Peyer's patch (tissue), 4 donors: ENCODE measurements around the gene ERC2. TPM values are rescaled to one million over a fixed set of nuclear protein-coding genes. Genes with fewer than 3 reads are reported as not detected.
"Not testable (repeated sequence)": the region's sequence is repeated elsewhere in the genome, so short reads cannot be mapped to it uniquely, and the experiment has no call there.

Source experiments
- DNase-seq, 3 donors: peaks; one replicate each; pipeline ENCODE4 v3.0.0-alpha.2; 2017 to 2019
- H3K27ac ChIP-seq, 4 donors: fragments of 200-600 bp; sonication (generic); one replicate each; pipeline ENCODE4 v1.5.1; 2016 to 2019
- H3K27me3 ChIP-seq, 2 donors: fragments of 200-600 bp; sonication (generic); one replicate each; pipeline ENCODE4 v1.5.1; 2019
- H3K36me3 ChIP-seq, 3 donors: fragments of 200-600 bp; sonication (generic); one replicate each; pipeline ENCODE4 v1.5.1; 2016 to 2019
- H3K4me1 ChIP-seq, 4 donors: fragments of 200-600 bp; sonication (generic); one replicate each; pipeline ENCODE4 v1.5.1; 2016 to 2019
- H3K4me3 ChIP-seq, 4 donors: fragments of 200-600 bp; sonication (generic); 1 replicate in 3 of 4; 2 replicates in 1 of 4; pipeline ENCODE4 v1.5.1; 2016 to 2019; ENCODE audit warnings: mild to moderate bottlenecking in 1 of 4
- H3K9me3 ChIP-seq, 4 donors: fragments of 200-600 bp; sonication (generic); one replicate each; pipeline ENCODE4 v1.5.1; 2016 to 2019; ENCODE audit warnings: mild to moderate bottlenecking in 1 of 4
- POLR2A ChIP-seq, 2 donors: fragments of 450-650 bp; IDR thresholded peaks; one replicate each; pipeline ENCODE4 v1.5.1; 2017; ENCODE audit warnings: antibody characterized with exemption in 2 of 2, mild to moderate bottlenecking in 2 of 2, moderate library complexity in 2 of 2
- total RNA-seq, 4 donors: library from RNA; depleted of rRNA; stranded (reverse); fragments of >200 nt; gene quantifications; one replicate each; pipeline ENCODE4 v1.1.0, GENCODE V29; 2016
- TF ChIP-seq, protein P1 (sequence below), 6 experiments: fragments of 450-650 bp in 4 of 6; fragments of 200-600 bp in 2 of 6; sonication (generic) in 1 of 6; IDR thresholded peaks; one replicate each; pipeline ENCODE4 v1.5.1; 2017 to 2019; ENCODE audit warnings: antibody characterized with exemption in 6 of 6, mild to moderate bottlenecking in 3 of 6, moderate library complexity in 1 of 6

Gene ERC2
- total RNA-seq, 4 donors from 2014 or later: 0.18 to 0.83 TPM; not detected in 2

DNA sequence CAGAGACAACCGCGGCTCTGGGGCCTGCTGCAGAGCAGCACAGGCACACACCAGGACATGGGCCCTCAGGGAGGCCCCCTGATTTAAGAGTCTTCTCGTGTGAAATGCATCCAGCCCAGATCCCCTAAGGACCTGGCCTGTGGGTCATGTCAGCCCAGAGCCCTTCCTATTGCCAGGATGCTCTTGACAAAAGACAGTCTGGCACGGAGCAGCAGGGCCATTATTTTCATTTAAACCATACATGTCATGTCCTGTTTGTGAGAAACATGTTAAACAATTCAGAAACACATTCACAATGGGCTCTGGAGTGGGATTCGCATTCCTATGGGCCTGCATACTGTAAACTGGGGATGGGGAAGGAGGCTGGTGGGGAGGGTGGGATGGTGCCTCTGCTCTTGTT lies 613.8 kb downstream of the ERC2 start:
- Histone ChIP-seq H3K4me3 (no peak overlapping the region), H3K4me1 (no peaks in the 10 kb centered on the region), H3K27ac (no peak overlapping the region), H3K9me3 (no peaks in the 10 kb centered on the region), H3K36me3 (no peaks in the 10 kb centered on the region), H3K27me3 (no peaks in the 10 kb centered on the region)
- TF ChIP-seq, protein P1, sequence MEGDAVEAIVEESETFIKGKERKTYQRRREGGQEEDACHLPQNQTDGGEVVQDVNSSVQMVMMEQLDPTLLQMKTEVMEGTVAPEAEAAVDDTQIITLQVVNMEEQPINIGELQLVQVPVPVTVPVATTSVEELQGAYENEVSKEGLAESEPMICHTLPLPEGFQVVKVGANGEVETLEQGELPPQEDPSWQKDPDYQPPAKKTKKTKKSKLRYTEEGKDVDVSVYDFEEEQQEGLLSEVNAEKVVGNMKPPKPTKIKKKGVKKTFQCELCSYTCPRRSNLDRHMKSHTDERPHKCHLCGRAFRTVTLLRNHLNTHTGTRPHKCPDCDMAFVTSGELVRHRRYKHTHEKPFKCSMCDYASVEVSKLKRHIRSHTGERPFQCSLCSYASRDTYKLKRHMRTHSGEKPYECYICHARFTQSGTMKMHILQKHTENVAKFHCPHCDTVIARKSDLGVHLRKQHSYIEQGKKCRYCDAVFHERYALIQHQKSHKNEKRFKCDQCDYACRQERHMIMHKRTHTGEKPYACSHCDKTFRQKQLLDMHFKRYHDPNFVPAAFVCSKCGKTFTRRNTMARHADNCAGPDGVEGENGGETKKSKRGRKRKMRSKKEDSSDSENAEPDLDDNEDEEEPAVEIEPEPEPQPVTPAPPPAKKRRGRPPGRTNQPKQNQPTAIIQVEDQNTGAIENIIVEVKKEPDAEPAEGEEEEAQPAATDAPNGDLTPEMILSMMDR (IDR thresholded peaks at IDR 0.05): no peak
- no peak for TF ChIP-seq POLR2A (IDR thresholded peaks at IDR 0.05)
- DNase-seq: no peak

DNA sequence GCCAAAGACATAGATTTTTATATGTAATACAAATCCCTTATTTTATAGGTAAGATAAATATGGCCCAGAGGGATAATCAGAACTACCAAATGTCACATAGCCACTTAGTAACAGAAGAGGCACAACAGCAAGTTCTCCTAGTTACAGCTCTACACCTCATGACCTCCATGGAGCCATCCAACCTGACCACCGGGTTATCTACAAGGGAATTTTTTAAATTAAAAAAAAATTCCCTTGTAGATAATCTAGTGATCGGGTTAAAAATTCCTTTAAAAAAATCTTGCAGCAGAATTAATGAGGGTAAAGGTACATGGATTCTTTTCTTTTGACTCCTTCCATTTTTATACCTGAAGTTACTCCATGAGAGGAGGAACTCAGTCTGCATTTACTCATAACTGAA lies 615.9 kb downstream of the ERC2 start:
- Histone ChIP-seq H3K4me1 (no peaks in the 10 kb centered on the region), H3K27ac (no peak overlapping the region), H3K4me3 (no peak overlapping the region), H3K27me3 (no peaks in the 10 kb centered on the region), H3K36me3 (no peaks in the 10 kb centered on the region), H3K9me3 (no peaks in the 10 kb centered on the region)
- no peak for TF ChIP-seq POLR2A (IDR thresholded peaks at IDR 0.05)
- TF ChIP-seq, protein P1 (IDR thresholded peaks at IDR 0.05): no peak
- no peak for DNase-seq

DNA sequence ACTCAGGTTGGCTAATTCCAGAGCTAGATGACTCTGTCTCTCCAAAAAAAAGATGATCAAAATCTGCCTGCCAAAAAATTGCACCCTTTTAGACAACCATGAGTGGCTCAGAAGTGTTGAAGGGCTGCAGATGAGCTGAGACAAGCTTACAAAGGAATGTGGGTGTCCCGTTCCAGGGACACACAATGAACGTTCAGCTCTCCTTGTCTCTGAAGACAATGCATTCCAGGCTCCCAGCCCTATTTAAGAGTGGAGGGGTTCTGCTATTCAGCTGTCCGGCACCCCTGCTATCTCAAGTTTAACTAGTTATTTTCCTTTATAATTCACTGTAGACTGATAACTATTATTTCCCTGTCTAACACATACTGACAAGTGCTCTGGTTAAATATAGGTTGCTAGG lies 626.1 kb downstream of the ERC2 start:
- H3K4me3 ChIP-seq: no peak overlapping the region
- no peaks in the 10 kb centered on the region for H3K9me3 ChIP-seq
- no peaks in the 10 kb centered on the region for H3K36me3 ChIP-seq
- no peaks in the 10 kb centered on the region for H3K27me3 ChIP-seq
- no peaks in the 10 kb centered on the region for H3K4me1 ChIP-seq
- TF ChIP-seq POLR2A (IDR thresholded peaks at IDR 0.05): no peak
- TF ChIP-seq, protein P1 (IDR thresholded peaks at IDR 0.05): no peak
- DNase-seq: no peak
- no peak overlapping the region for H3K27ac ChIP-seq

DNA sequence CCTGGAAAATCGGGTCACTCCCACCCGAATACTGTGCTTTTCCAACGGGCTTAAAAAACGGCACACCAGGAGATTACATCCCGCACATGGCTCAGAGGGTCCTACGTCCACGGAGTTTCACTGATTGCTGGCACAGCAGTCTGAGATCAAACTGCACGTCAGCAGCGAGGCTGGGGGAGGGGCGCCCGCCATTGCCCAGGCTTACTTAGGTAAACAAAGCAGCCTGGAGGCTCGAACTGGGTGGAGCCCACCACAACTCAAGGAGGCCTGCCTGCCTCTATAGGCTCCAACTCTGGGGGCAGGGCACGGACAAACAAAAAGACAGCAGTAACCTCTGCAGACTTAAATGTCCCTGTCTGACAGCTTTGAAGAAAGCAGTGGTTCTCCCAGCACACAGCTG lies 636.4 kb downstream of the ERC2 start:
- H3K27me3 ChIP-seq, DNase-seq: not testable (repeated sequence)

DNA sequence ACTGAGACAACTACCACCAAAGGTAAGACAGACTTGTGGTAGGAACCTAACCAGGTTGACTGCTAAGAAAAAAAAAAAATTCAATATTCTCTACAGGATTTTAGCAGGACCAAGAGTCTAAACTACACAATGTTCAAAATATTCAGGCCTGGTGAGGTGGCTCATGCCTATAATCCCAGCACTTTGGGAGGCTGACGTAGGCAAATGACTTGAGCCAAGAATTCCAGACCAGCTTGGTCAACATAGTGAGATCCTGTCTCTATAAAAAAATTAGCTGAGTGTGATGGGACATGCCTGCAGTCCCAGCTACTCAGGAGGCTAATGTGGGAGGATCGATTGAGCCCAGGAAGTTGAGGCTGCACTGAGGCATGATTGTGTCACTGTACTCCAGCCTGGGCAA lies 639.6 kb downstream of the ERC2 start:
- TF ChIP-seq POLR2A (IDR thresholded peaks at IDR 0.05): no peak
- TF ChIP-seq, protein P1 (IDR thresholded peaks at IDR 0.05): no peak

More for the DNA sequence above, 636.4 kb downstream of the ERC2 start:
- H3K4me3 ChIP-seq, H3K9me3 ChIP-seq, H3K36me3 ChIP-seq, H3K4me1 ChIP-seq, H3K27ac ChIP-seq: not testable (repeated sequence)

DNA sequence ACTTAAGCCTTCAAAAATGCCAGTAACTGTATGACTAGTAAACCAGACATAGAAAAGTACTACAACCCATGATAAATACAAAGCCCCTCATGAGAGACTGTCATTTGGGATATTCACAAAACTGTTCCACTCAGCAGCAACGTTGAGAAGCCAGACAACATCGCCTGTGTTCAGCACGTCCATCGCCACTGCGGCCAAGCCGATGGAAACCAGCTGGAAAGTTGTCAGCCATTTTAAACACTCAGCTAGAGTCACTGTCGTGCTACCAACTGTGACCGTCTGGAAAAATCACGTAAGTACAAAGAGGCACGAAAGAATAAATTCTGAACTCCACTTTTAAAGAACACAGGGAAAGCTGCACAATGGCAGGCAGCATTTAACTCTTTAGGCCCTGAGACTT lies 640.5 kb downstream of the ERC2 start:
- no peak for TF ChIP-seq POLR2A (IDR thresholded peaks at IDR 0.05)
- TF ChIP-seq, protein P1 (IDR thresholded peaks at IDR 0.05): no peak
- Histone ChIP-seq H3K27ac (no peak overlapping the region), H3K36me3 (no peaks in the 10 kb centered on the region), H3K4me3 (no peak overlapping the region), H3K4me1 (no peaks in the 10 kb centered on the region), H3K9me3 (no peaks in the 10 kb centered on the region), H3K27me3 (no peaks in the 10 kb centered on the region)
- no peak for DNase-seq

More for the DNA sequence above, 639.6 kb downstream of the ERC2 start:
- no peaks in the 10 kb centered on the region for H3K9me3 ChIP-seq
- no peak for DNase-seq
- no peaks in the 10 kb centered on the region for H3K27me3 ChIP-seq
- no peak overlapping the region for H3K27ac ChIP-seq
- no peaks in the 10 kb centered on the region for H3K36me3 ChIP-seq
- H3K4me1 ChIP-seq: no peaks in the 10 kb centered on the region
- H3K4me3 ChIP-seq: no peak overlapping the region
